ENCODE measurements around the gene MAPK12. TPM values are rescaled to one million over a fixed set of nuclear protein-coding genes. Genes with fewer than 3 reads are reported as not detected.

The MAPK12 gene
- total and polyA plus RNA-seq, 8 donors = 4.7 to 49.6 (median 8.2) TPM

DNA sequence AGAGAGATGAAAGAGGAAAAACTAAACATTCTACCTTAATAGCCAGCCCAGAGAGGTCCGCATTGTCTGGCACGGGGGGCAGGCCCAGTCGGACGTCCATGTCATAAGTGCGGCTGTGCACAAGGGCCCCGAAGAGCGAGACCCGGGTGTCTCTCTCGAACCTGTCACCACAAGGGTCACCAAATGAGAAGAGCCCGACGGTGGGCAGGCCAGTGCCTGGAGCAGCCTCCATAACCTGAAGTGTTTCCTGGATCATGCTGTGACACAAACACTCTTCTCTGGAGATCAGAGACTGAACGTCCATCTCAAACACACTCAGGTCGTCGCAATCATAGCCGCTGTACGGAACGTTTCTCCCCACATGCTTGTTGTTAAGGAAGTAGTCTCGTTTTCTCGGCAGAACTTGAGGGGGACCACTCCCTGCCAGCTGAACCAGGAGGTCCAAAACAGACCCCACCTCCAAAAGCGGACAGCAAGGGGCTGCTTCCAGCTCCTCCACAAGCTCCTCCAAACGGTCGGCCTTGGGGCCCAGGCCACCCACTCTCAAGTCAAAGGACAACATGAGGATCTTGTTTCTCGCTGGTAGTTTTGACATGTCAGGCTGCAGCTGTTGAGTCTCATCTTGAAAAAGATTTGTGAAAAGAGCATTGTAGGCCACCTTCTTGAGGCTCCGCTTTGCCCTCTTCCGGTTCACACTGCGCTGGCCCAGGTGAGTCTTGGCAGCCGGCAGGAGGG, 17.6 kb downstream of the MAPK12 start:
- Histone ChIP-seq H3K36me3 (peaks cover 19 to 43% (median 33%) of the 10 kb centered on the region in 4 donors), H3K27me3 (no peaks in the 10 kb centered on the region), H3K9me3 (no peaks in the 10 kb centered on the region), H3K4me3 (peak overlapping the region; percentile 83 to 97 (median 92)), H3K4me1 (peaks cover 45 to 85% (median 76%) of the 10 kb centered on the region in 4 donors), H3K27ac (peak overlapping the region; percentile 93 to 97 (median 96))
- DNase-seq = no peak
- intact Hi-C loops (cut with DNase I; ENCODE audit: low total_unique reads) = no loop called here
- TF ChIP-seq, protein P1, sequence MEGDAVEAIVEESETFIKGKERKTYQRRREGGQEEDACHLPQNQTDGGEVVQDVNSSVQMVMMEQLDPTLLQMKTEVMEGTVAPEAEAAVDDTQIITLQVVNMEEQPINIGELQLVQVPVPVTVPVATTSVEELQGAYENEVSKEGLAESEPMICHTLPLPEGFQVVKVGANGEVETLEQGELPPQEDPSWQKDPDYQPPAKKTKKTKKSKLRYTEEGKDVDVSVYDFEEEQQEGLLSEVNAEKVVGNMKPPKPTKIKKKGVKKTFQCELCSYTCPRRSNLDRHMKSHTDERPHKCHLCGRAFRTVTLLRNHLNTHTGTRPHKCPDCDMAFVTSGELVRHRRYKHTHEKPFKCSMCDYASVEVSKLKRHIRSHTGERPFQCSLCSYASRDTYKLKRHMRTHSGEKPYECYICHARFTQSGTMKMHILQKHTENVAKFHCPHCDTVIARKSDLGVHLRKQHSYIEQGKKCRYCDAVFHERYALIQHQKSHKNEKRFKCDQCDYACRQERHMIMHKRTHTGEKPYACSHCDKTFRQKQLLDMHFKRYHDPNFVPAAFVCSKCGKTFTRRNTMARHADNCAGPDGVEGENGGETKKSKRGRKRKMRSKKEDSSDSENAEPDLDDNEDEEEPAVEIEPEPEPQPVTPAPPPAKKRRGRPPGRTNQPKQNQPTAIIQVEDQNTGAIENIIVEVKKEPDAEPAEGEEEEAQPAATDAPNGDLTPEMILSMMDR (IDR thresholded peaks at IDR 0.05) = no peak
- TF ChIP-seq POLR2AphosphoS5 (IDR thresholded peaks at IDR 0.05) (no peak), EP300 (IDR thresholded peaks at IDR 0.05) (no peak), POLR2A (IDR thresholded peaks at IDR 0.05) (no peak)
- WGBS, 5 donors = 9 to 17% (median 14%) methylated on average over 26 to 27 of the region's 27 CpGs

DNA sequence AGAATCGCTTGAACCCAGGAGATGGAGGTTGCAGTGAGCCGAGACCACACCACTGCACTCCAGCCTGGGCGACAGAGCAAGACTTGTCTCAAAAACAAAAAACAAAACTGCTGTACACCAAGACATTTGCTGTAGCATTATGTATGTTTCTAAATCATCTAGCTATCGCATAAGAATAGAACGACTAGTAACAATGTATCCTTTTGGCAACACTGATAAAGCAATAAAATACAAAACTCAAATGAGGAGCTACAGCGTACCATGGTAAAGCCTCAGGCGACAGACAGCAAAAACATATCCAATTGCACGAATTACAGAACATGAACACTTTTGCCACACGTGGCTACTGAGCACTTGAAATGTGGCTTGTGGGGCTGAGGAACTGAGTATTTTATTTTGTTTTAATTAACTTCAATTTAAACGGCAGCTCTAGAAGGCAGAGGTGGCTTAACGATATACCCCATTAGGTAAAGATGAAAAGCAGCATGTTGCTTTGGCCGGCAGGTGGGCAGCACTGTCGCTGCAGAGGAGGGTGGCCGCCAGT, 19.0 kb downstream of the MAPK12 start:
- H3K4me3 ChIP-seq = peak overlapping the region; percentile 83 to 97 (median 92)
- TF ChIP-seq EP300 (IDR thresholded peaks at IDR 0.05) (no peak), POLR2A (IDR thresholded peaks at IDR 0.05) (no peak), POLR2AphosphoS5 (IDR thresholded peaks at IDR 0.05) (no peak)
- intact Hi-C loops (cut with DNase I; ENCODE audit: low total_unique reads) = no loop called here
- no peak overlapping the region for H3K27ac ChIP-seq
- H3K27me3 ChIP-seq = no peaks in the 10 kb centered on the region
- no peaks in the 10 kb centered on the region for H3K9me3 ChIP-seq
- peaks cover 38 to 72% (median 62%) of the 10 kb centered on the region in 4 donors for H3K4me1 ChIP-seq
- 54 to 63% (median 58%) methylated on average over 14 of the region's 14 CpGs for WGBS, 5 donors
- peaks cover 25 to 51% (median 40%) of the 10 kb centered on the region in 4 donors for H3K36me3 ChIP-seq
- no peak for DNase-seq

DNA sequence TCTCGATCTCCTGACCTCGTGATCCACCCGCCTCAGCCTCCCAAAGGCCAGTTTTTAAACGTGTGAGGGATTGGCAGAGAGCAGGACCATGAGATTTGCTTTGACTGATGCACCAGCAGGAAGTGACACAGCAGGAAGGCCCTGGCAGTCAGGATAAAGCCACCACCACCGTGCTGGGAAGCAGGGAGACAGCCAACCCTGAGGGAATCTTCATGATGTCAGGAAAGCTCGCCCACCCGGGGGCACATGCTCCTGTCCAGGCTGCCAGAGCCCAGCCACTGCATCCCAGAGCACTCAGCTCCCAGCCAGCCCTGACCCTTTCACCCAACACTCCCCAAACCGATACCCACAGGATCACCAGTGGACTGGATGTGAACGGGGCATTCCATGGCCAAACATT, 22.7 kb downstream of the MAPK12 start:
- no peak for DNase-seq
- intact Hi-C loops (cut with DNase I; ENCODE audit: low total_unique reads) = no loop called here
- H3K36me3 ChIP-seq = peaks cover 15 to 55% (median 47%) of the 10 kb centered on the region in 4 donors
- no peak overlapping the region for H3K27ac ChIP-seq
- H3K27me3 ChIP-seq = no peaks in the 10 kb centered on the region
- peaks cover 27 to 43% (median 37%) of the 10 kb centered on the region in 4 donors for H3K4me1 ChIP-seq
- no peak for TF ChIP-seq POLR2AphosphoS5 (IDR thresholded peaks at IDR 0.05)
- TF ChIP-seq EP300 (IDR thresholded peaks at IDR 0.05) = no peak
- TF ChIP-seq, protein P1 (IDR thresholded peaks at IDR 0.05) = no peak
- TF ChIP-seq POLR2A (IDR thresholded peaks at IDR 0.05) = no peak
- H3K4me3 ChIP-seq = no peak overlapping the region
- H3K9me3 ChIP-seq = no peaks in the 10 kb centered on the region
- 83 to 88% (median 86%) methylated on average over 8 to 9 of the region's 9 CpGs for WGBS, 5 donors

DNA sequence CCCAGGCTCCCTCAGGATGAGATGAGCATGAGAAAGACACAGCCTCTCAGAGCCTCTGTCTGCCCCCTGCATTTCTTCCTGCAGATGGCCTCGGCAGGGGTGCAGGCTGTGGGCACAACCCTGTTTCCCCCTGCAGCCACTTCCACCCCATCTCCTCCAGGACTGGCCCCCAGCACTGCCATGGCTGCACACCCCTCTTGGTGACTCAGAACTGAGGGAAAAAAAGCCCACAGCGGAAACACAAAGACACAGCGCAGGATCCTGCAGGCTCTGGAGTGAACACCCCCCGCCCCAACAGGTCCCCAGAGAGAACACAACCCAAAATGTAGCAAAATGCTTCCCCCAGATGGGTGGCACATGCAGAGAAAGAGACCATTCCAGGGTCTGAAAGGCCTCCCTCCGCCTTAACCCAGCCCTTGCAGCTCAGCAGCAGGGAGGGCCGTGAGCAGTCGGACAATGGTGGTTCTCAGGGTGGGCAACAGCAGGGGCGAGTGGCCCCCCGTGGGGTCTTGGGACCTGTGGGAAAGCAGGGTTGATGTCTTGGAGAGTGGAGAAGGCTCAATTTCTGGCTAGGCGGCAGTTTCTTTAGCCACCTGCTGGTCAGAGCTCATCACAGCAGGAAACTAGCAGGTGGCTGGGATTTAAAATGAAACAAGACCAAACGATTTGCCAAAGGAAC, 24.6 kb downstream of the MAPK12 start:
- intact Hi-C loops (cut with DNase I; ENCODE audit: low total_unique reads) = no loop called here
- peaks cover 21 to 73% (median 65%) of the 10 kb centered on the region in 4 donors for H3K36me3 ChIP-seq
- no peak overlapping the region for H3K27ac ChIP-seq
- TF ChIP-seq POLR2AphosphoS5 (IDR thresholded peaks at IDR 0.05) = no peak
- TF ChIP-seq, protein P1 (IDR thresholded peaks at IDR 0.05) = peak in 3 of 7 experiments; percentile 15 to 24 (median 18)
- WGBS, 5 donors = 59 to 73% (median 66%) methylated on average over 11 of the region's 11 CpGs
- no peaks in the 10 kb centered on the region for H3K9me3 ChIP-seq
- H3K4me3 ChIP-seq = no peak overlapping the region
- H3K4me1 ChIP-seq = peaks cover 8 to 24% (median 18%) of the 10 kb centered on the region in 4 donors
- DNase-seq = no peak
- H3K27me3 ChIP-seq = no peaks in the 10 kb centered on the region
